ENCODE results near the gene CACHD1.
"Not testable (repeated sequence)": the region's sequence is repeated elsewhere in the genome, so short reads cannot be mapped to it uniquely, and the experiment has no call there.

CACHD1 gene

GRCh38 chr1:64512206-64512605 is 42.3 kb downstream of the CACHD1 start:
- H3K4me3 ChIP-seq; DNase-seq (ENCODE audit: low spot score in 2 of 2); in situ Hi-C loops (cut with MboI; ENCODE audit: low sequenced_read_pairs); H3K9me3 ChIP-seq; H3K36me3 ChIP-seq (replicated peaks); H3K27me3 ChIP-seq (ENCODE audit: low read depth): not testable (repeated sequence)
- H3K4me1 ChIP-seq: peaks cover 64% of the 10 kb centered on the region

GRCh38 chr1:64513545-64513944 is 43.6 kb downstream of the CACHD1 start:
- Histone ChIP-seq H3K27me3 (ENCODE audit: low read depth) (no peaks in the 10 kb centered on the region), H3K4me3 (no peak overlapping the region), H3K4me1 (peaks cover 67% of the 10 kb centered on the region), H3K9me3 (no peaks in the 10 kb centered on the region), H3K36me3 (replicated peaks) (no peaks in the 10 kb centered on the region)
- in situ Hi-C loops (cut with MboI; ENCODE audit: low sequenced_read_pairs): no loop called here
- DNase-seq (ENCODE audit: low spot score in 2 of 2): no peak

- Histone ChIP-seq H3K4me3 (no peak overlapping the region), H3K4me1 (peaks cover 67% of the 10 kb centered on the region), H3K36me3 (replicated peaks) (no peaks in the 10 kb centered on the region), H3K9me3 (no peaks in the 10 kb centered on the region), H3K27me3 (ENCODE audit: low read depth) (no peaks in the 10 kb centered on the region)
- DNase-seq (ENCODE audit: low spot score in 2 of 2): peak; percentile 62 to 87
- in situ Hi-C loops (cut with MboI; ENCODE audit: low sequenced_read_pairs): no loop called here
These were observed 44.4 kb downstream of the CACHD1 start for GRCh38 chr1:64514197-64514765.

- Histone ChIP-seq H3K27me3 (ENCODE audit: low read depth) (no peaks in the 10 kb centered on the region), H3K4me3 (no peak overlapping the region), H3K4me1 (peaks cover 61% of the 10 kb centered on the region), H3K9me3 (no peaks in the 10 kb centered on the region), H3K36me3 (replicated peaks) (no peaks in the 10 kb centered on the region)
- no peak for DNase-seq (ENCODE audit: low spot score in 2 of 2)
- in situ Hi-C loops (cut with MboI; ENCODE audit: low sequenced_read_pairs): no loop called here
These were observed 45.5 kb downstream of the CACHD1 start for GRCh38 chr1:64515427-64515826.

- H3K27me3 ChIP-seq (ENCODE audit: low read depth): no peaks in the 10 kb centered on the region
- no peak overlapping the region for H3K4me3 ChIP-seq
- peaks cover 68% of the 10 kb centered on the region for H3K4me1 ChIP-seq
- H3K36me3 ChIP-seq (replicated peaks): no peaks in the 10 kb centered on the region
- in situ Hi-C loops (cut with MboI; ENCODE audit: low sequenced_read_pairs): no loop called here
- no peak for DNase-seq (ENCODE audit: low spot score in 2 of 2)
- no peaks in the 10 kb centered on the region for H3K9me3 ChIP-seq
These were observed 46.4 kb downstream of the CACHD1 start for GRCh38 chr1:64516301-64516700.

- in situ Hi-C loops (cut with MboI; ENCODE audit: low sequenced_read_pairs): no loop called here
- H3K36me3 ChIP-seq (replicated peaks): no peaks in the 10 kb centered on the region
- no peaks in the 10 kb centered on the region for H3K27me3 ChIP-seq (ENCODE audit: low read depth)
- H3K4me1 ChIP-seq: peaks cover 75% of the 10 kb centered on the region
- H3K4me3 ChIP-seq: no peak overlapping the region
- DNase-seq (ENCODE audit: low spot score in 2 of 2): peak in 1 of 2 experiments; percentile 88
- H3K9me3 ChIP-seq: no peaks in the 10 kb centered on the region
These were observed 47.1 kb downstream of the CACHD1 start for GRCh38 chr1:64516803-64517568.

GRCh38 chr1:64517640-64518039 is 47.7 kb downstream of the CACHD1 start:
- Histone ChIP-seq H3K4me1 (peaks cover 78% of the 10 kb centered on the region), H3K9me3 (no peaks in the 10 kb centered on the region), H3K4me3 (no peak overlapping the region), H3K36me3 (replicated peaks) (no peaks in the 10 kb centered on the region), H3K27me3 (ENCODE audit: low read depth) (no peaks in the 10 kb centered on the region)
- no peak for DNase-seq (ENCODE audit: low spot score in 2 of 2)
- in situ Hi-C loops (cut with MboI; ENCODE audit: low sequenced_read_pairs): no loop called here

GRCh38 chr1:64518692-64519481 is 49.0 kb downstream of the CACHD1 start:
- Histone ChIP-seq H3K9me3 (no peaks in the 10 kb centered on the region), H3K36me3 (replicated peaks) (no peaks in the 10 kb centered on the region), H3K4me3 (no peak overlapping the region), H3K4me1 (peaks cover 81% of the 10 kb centered on the region), H3K27me3 (ENCODE audit: low read depth) (no peaks in the 10 kb centered on the region)
- in situ Hi-C loops (cut with MboI; ENCODE audit: low sequenced_read_pairs): no loop called here
- DNase-seq (ENCODE audit: low spot score in 2 of 2): peak in 1 of 2 experiments; percentile 74

GRCh38 chr1:64519901-64520300 is 50.0 kb downstream of the CACHD1 start:
- Histone ChIP-seq H3K4me1 (peaks cover 79% of the 10 kb centered on the region), H3K4me3 (no peak overlapping the region), H3K36me3 (replicated peaks) (no peaks in the 10 kb centered on the region), H3K27me3 (ENCODE audit: low read depth) (no peaks in the 10 kb centered on the region), H3K9me3 (no peaks in the 10 kb centered on the region)
- in situ Hi-C loops (cut with MboI; ENCODE audit: low sequenced_read_pairs): no loop called here
- no peak for DNase-seq (ENCODE audit: low spot score in 2 of 2)

- H3K4me3 ChIP-seq: no peak overlapping the region
- H3K9me3 ChIP-seq: no peaks in the 10 kb centered on the region
- in situ Hi-C loops (cut with MboI; ENCODE audit: low sequenced_read_pairs): no loop called here
- DNase-seq (ENCODE audit: low spot score in 2 of 2): no peak
- peaks cover 65% of the 10 kb centered on the region for H3K4me1 ChIP-seq
- H3K36me3 ChIP-seq (replicated peaks): no peaks in the 10 kb centered on the region
- no peaks in the 10 kb centered on the region for H3K27me3 ChIP-seq (ENCODE audit: low read depth)
These were observed 52.8 kb downstream of the CACHD1 start for GRCh38 chr1:64522740-64523139.

GRCh38 chr1:64523413-64524337 is 53.7 kb downstream of the CACHD1 start:
- Histone ChIP-seq H3K36me3 (replicated peaks) (no peaks in the 10 kb centered on the region), H3K4me1 (peaks cover 60% of the 10 kb centered on the region)
- in situ Hi-C loops (cut with MboI; ENCODE audit: low sequenced_read_pairs): no loop called here

GRCh38 chr1:64524614-64525013 is 54.7 kb downstream of the CACHD1 start:
- H3K9me3 ChIP-seq: no peaks in the 10 kb centered on the region
- in situ Hi-C loops (cut with MboI; ENCODE audit: low sequenced_read_pairs): no loop called here
- no peaks in the 10 kb centered on the region for H3K36me3 ChIP-seq (replicated peaks)
- H3K4me3 ChIP-seq: no peak overlapping the region
- no peaks in the 10 kb centered on the region for H3K27me3 ChIP-seq (ENCODE audit: low read depth)
- peaks cover 53% of the 10 kb centered on the region for H3K4me1 ChIP-seq
- DNase-seq (ENCODE audit: low spot score in 2 of 2): no peak

More at GRCh38 chr1:64523413-64524337, 53.7 kb downstream of the CACHD1 start:
- no peaks in the 10 kb centered on the region for H3K9me3 ChIP-seq
- no peak overlapping the region for H3K4me3 ChIP-seq
- no peaks in the 10 kb centered on the region for H3K27me3 ChIP-seq (ENCODE audit: low read depth)
- peak; percentile 33 to 90 for DNase-seq (ENCODE audit: low spot score in 2 of 2)

- Histone ChIP-seq H3K4me3 (no peak overlapping the region), H3K4me1 (peaks cover 56% of the 10 kb centered on the region), H3K9me3 (no peaks in the 10 kb centered on the region), H3K36me3 (replicated peaks) (no peaks in the 10 kb centered on the region), H3K27me3 (ENCODE audit: low read depth) (no peaks in the 10 kb centered on the region)
- in situ Hi-C loops (cut with MboI; ENCODE audit: low sequenced_read_pairs): no loop called here
- DNase-seq (ENCODE audit: low spot score in 2 of 2): no peak
These were observed 55.3 kb downstream of the CACHD1 start for GRCh38 chr1:64525116-64525686.
